KMS-11 (cell line): ENCODE data around the gene ZIC4.
A peak's percentile ranks its signal among the peaks of the same experiment; 100 is the strongest.

ENCODE experiments used
- H2AFZ ChIP-seq: fragments of 200-600 bp; sonication (generic); 2 replicates; pipeline ENCODE4 v1.6.1; 2016; ENCODE audit warnings: antibody characterized with exemption, mixed run types, low read depth
- H3K27ac ChIP-seq: fragments of 200-600 bp; sonication (generic); 2 replicates; pipeline ENCODE4 v1.6.1; 2016; ENCODE audit warnings: mild to moderate bottlenecking, mixed run types
- H3K27me3 ChIP-seq: fragments of 200-600 bp; sonication (generic); 2 replicates; pipeline ENCODE4 v1.6.1; 2017; ENCODE audit warnings: mild to moderate bottlenecking, low read depth, mixed run types, moderate library complexity; ENCODE audit not compliant: insufficient read depth
- H3K36me3 ChIP-seq: fragments of 200-600 bp; sonication (generic); 2 replicates; pipeline ENCODE4 v1.6.1; 2017; ENCODE audit warnings: mild to moderate bottlenecking, mixed run types; ENCODE audit not compliant: insufficient read depth
- H3K4me1 ChIP-seq: fragments of 200-600 bp; sonication (generic); 2 replicates; pipeline ENCODE4 v1.6.1; 2016; ENCODE audit warnings: mild to moderate bottlenecking, low read depth, mixed run types; ENCODE audit not compliant: poor library complexity, severe bottlenecking
- H3K4me2 ChIP-seq: fragments of 200-600 bp; sonication (generic); 2 replicates; pipeline ENCODE4 v1.7.0; 2016; ENCODE audit warnings: mild to moderate bottlenecking, mixed run types
- H3K4me3 ChIP-seq: fragments of 200-600 bp; sonication (generic); IDR thresholded peaks from 2 replicates; pipeline ENCODE4 v1.6.1; 2017; ENCODE audit warnings: low read depth, low read length, mixed read lengths; ENCODE audit not compliant: insufficient read depth
- H3K79me2 ChIP-seq: fragments of 200-600 bp; sonication (generic); 2 replicates; pipeline ENCODE4 v1.6.1; 2016; ENCODE audit warnings: low read depth, mixed run types; ENCODE audit not compliant: insufficient read depth
- H3K9ac ChIP-seq: fragments of 200-600 bp; sonication (generic); 2 replicates; pipeline ENCODE4 v1.6.1; 2016; ENCODE audit warnings: mild to moderate bottlenecking, mixed run types
- H4K20me1 ChIP-seq: fragments of 200-600 bp; sonication (generic); 2 replicates; pipeline ENCODE4 v1.6.1; 2016; ENCODE audit warnings: mild to moderate bottlenecking, mixed run types; ENCODE audit not compliant: insufficient read depth
- TF ChIP-seq, protein P1 (sequence below): fragments of 200-600 bp; sonication (generic); conservative IDR thresholded peaks from 2 replicates; pipeline ENCODE4 v1.6.1; 2017; ENCODE audit warnings: low read depth, mild to moderate bottlenecking, antibody characterized with exemption, low read length, moderate library complexity, mixed read lengths

ZIC4 gene

DNA sequence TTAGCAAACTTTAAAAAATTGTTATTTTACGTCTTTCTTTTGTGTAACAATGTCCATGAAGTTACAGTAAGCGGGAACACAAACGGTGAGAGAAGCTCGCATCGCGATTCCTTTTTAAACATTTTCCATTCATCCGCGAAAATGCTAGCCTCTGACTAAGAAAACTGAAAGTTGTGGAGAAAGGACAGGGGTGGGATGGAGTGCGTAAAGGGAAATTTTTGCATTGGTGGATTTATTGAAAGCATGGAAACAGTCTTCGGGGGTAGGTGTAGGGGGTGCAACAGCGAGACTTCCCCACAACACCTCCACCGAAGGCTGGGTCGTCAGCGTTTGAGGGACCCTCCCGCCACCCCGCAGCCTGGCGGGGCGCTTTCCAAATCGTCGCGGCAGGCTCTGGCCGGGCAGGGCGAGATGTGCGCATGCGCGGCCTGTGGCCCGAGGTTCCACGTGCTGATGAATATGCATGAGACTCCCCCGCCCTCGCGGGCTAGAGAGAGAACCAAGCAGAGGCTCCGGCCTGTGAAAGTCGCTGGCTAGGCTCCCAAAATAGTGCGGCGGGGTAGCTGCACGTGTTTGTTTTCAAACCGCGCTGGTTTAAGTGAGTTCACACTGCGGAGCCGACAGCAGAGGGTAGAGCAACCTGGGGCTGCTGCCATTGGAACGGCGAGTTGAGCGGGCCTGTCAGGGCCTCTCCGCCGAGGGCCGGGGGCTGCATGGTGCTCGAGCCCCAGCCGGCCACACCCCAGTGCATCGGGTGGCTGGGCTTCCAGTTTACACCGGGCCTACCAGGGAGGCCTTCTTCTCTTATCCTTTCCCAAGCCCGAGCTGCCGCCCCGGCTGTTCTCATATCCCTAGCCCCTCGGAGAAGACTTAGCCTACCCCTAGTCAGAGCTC, 12.7 kb upstream of the ZIC4 start:
- H3K9ac ChIP-seq = no peak overlapping the region
- peak overlapping the region; percentile 36; the same call in 1 of the 2 replicates for H2AFZ ChIP-seq
- no peaks in the 10 kb centered on the region for H3K36me3 ChIP-seq
- no peak overlapping the region for H3K4me3 ChIP-seq
- H4K20me1 ChIP-seq = no peaks in the 10 kb centered on the region
- H3K4me2 ChIP-seq = no peak overlapping the region
- TF ChIP-seq, protein P1, sequence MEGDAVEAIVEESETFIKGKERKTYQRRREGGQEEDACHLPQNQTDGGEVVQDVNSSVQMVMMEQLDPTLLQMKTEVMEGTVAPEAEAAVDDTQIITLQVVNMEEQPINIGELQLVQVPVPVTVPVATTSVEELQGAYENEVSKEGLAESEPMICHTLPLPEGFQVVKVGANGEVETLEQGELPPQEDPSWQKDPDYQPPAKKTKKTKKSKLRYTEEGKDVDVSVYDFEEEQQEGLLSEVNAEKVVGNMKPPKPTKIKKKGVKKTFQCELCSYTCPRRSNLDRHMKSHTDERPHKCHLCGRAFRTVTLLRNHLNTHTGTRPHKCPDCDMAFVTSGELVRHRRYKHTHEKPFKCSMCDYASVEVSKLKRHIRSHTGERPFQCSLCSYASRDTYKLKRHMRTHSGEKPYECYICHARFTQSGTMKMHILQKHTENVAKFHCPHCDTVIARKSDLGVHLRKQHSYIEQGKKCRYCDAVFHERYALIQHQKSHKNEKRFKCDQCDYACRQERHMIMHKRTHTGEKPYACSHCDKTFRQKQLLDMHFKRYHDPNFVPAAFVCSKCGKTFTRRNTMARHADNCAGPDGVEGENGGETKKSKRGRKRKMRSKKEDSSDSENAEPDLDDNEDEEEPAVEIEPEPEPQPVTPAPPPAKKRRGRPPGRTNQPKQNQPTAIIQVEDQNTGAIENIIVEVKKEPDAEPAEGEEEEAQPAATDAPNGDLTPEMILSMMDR = no peak
- no peak overlapping the region for H3K27ac ChIP-seq
- no peaks in the 10 kb centered on the region for H3K4me1 ChIP-seq
- no peaks in the 10 kb centered on the region for H3K79me2 ChIP-seq
- no peaks in the 10 kb centered on the region for H3K27me3 ChIP-seq

DNA sequence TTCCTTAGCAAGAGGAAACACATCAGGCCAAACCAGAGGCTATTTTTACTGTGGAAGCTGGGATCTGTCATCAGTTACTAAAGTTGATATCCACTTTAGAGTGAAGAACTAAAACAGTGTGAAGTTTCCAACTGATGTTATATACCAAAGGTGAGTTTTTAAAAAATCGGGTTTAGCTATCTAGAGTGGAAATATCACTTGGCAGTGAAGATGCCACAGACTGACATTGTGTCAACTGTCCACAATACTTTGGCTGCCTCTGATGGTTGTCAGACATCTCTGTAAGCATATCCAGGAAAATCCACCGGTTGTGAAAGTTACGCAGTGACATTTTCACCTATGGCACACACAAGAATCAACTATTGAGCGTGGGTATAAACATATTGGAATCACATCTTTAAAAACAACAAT, 12.0 kb upstream of the ZIC4 start:
- TF ChIP-seq, protein P1 = no peak
- H3K27me3 ChIP-seq = no peaks in the 10 kb centered on the region

DNA sequence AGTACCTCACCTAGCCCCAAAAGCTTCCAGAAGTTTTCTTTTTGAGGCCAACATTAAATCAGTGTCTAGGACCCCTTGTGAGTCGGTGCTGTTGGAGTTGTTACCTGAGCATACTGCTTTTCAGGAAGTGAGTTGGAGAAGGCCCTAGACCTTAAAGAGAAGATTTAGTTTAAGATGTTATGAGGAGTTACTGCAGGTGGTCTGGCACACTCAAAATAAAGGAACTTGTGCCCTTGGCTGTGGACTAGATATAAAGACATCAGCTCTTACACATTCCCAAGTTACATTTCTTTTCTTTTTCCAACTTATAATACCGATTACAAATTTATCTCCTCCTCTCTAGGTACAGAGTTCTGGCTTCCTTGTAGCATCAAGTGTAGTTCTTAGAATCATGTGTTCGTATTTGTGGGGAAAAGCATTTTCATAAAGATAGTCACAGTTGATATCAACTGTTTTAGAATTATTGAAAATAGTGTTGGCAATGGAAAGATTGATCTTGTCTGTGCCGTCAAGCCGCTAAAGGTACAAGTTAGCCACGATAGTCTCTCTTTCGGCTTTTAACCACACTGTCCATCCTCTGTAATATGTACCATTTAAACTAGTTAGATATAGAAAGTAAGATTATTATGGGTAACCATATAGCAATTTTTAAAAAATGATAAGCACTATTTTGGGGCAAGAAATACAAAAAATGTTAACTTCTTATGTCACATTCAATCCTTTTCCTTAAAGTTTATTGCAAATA, 11.4 kb upstream of the ZIC4 start:
- Histone ChIP-seq H3K27ac (no peak overlapping the region), H3K4me2 (no peak overlapping the region), H3K36me3 (no peaks in the 10 kb centered on the region), H3K4me1 (no peaks in the 10 kb centered on the region), H3K27me3 (no peaks in the 10 kb centered on the region), H3K4me3 (no peak overlapping the region), H4K20me1 (no peaks in the 10 kb centered on the region), H3K9ac (no peak overlapping the region), H2AFZ (no peak overlapping the region), H3K79me2 (no peaks in the 10 kb centered on the region)
- TF ChIP-seq, protein P1 = no peak

More for the DNA sequence above, 12.0 kb upstream of the ZIC4 start:
- no peak overlapping the region for H3K4me3 ChIP-seq
- no peak overlapping the region for H3K27ac ChIP-seq
- H3K4me2 ChIP-seq = no peak overlapping the region
- no peaks in the 10 kb centered on the region for H3K79me2 ChIP-seq
- H2AFZ ChIP-seq = no peak overlapping the region
- no peaks in the 10 kb centered on the region for H3K36me3 ChIP-seq
- H3K4me1 ChIP-seq = no peaks in the 10 kb centered on the region
- no peaks in the 10 kb centered on the region for H4K20me1 ChIP-seq
- H3K9ac ChIP-seq = no peak overlapping the region

DNA sequence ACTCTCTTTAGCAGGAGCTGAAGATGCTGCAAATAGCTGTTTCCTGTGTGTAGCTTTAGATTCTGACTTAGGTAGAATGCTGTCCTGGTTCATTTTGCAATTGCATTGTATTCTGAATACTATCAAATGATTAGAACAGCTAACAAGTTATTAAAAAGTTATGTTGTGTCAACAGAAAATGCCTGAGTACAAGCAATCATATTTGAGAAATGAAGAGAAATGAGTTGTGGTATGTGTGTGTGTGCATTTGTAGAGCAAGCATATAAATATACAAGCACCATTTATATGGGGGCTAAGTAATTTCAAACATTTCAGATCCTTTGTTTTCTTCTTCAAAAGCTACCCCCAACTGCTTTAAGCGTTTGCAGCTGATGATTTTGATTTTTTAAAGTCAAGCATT, 10.6 kb upstream of the ZIC4 start:
- TF ChIP-seq, protein P1 = no peak
- no peaks in the 10 kb centered on the region for H3K36me3 ChIP-seq
- no peaks in the 10 kb centered on the region for H3K79me2 ChIP-seq
- H3K27ac ChIP-seq = no peak overlapping the region
- H3K27me3 ChIP-seq = no peaks in the 10 kb centered on the region
- no peak overlapping the region for H2AFZ ChIP-seq
- H3K9ac ChIP-seq = no peak overlapping the region
- no peaks in the 10 kb centered on the region for H4K20me1 ChIP-seq
- no peak overlapping the region for H3K4me2 ChIP-seq
- no peaks in the 10 kb centered on the region for H3K4me1 ChIP-seq
- H3K4me3 ChIP-seq = no peak overlapping the region
